ENCODE data around the gene C3orf22.
A peak's percentile ranks its signal among the peaks of the same experiment; 100 is the strongest.

The C3orf22 gene

GRCh38 chr3:126540951-126541627, 17.6 kb downstream of the C3orf22 start:
- Histone ChIP-seq H3K27me3 (ENCODE audit: control insufficient read depth, insufficient read depth, low read length) (no peaks in the 10 kb centered on the region), H3K4me3 (ENCODE audit: low read depth, low read length) (no peak overlapping the region), H3K9ac (no peak overlapping the region), H2AFZ (no peak overlapping the region), H3K27ac (no peak overlapping the region), H3K36me3 (ENCODE audit: control insufficient read depth, insufficient read depth, low read length) (no peaks in the 10 kb centered on the region), H3K79me2 (no peaks in the 10 kb centered on the region), H3K4me2 (ENCODE audit: low read length) (peak overlapping the region; percentile 41), H3K9me3 (ENCODE audit: control insufficient read depth, low read length) (no peaks in the 10 kb centered on the region), H3K4me1 (peaks cover 10% of the 10 kb centered on the region)
- TF ChIP-seq, protein P1, sequence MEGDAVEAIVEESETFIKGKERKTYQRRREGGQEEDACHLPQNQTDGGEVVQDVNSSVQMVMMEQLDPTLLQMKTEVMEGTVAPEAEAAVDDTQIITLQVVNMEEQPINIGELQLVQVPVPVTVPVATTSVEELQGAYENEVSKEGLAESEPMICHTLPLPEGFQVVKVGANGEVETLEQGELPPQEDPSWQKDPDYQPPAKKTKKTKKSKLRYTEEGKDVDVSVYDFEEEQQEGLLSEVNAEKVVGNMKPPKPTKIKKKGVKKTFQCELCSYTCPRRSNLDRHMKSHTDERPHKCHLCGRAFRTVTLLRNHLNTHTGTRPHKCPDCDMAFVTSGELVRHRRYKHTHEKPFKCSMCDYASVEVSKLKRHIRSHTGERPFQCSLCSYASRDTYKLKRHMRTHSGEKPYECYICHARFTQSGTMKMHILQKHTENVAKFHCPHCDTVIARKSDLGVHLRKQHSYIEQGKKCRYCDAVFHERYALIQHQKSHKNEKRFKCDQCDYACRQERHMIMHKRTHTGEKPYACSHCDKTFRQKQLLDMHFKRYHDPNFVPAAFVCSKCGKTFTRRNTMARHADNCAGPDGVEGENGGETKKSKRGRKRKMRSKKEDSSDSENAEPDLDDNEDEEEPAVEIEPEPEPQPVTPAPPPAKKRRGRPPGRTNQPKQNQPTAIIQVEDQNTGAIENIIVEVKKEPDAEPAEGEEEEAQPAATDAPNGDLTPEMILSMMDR (IDR thresholded peaks at IDR 0.05), result no peak

GRCh38 chr3:126540342-126540849, 18.3 kb downstream of the C3orf22 start:
- TF ChIP-seq, protein P1 (IDR thresholded peaks at IDR 0.05), result no peak
- H2AFZ ChIP-seq, result no peak overlapping the region
- peaks cover 10% of the 10 kb centered on the region for H3K4me1 ChIP-seq
- H3K79me2 ChIP-seq, result no peaks in the 10 kb centered on the region
- H3K9ac ChIP-seq, result no peak overlapping the region
- H3K9me3 ChIP-seq (ENCODE audit: control insufficient read depth, low read length), result no peaks in the 10 kb centered on the region
- no peaks in the 10 kb centered on the region for H3K36me3 ChIP-seq (ENCODE audit: control insufficient read depth, insufficient read depth, low read length)
- no peak overlapping the region for H3K4me3 ChIP-seq (ENCODE audit: low read depth, low read length)
- no peak overlapping the region for H3K27ac ChIP-seq
- no peaks in the 10 kb centered on the region for H3K27me3 ChIP-seq (ENCODE audit: control insufficient read depth, insufficient read depth, low read length)
- H3K4me2 ChIP-seq (ENCODE audit: low read length), result peak overlapping the region; percentile 41

DNA sequence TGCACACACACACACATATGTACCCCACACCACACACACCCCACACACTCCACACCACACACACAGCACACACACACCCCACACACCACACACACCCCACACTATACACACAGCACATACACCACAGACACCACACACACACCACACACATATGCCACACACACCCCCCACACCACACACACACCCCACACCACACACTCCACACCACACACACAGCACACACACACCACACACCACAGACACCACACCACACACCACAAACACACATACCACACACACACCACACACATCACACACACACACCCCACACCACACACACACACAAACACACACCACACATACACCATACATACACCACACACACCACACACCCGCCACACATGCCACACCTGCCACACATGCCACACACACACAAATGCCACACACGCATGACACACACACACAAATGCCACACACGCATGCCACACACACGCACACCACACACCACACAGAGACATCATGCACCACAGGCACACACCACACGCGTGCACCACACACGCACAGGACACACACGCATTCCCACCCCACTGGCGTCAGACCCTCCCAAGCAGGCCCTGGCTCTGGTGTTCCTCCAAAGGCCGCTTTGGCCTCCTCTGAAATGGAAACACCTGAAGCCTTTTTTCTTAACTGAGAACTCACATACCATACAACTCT, 19.0 kb downstream of the C3orf22 start:
- H2AFZ ChIP-seq, result no peak overlapping the region
- no peak overlapping the region for H3K27ac ChIP-seq
- no peaks in the 10 kb centered on the region for H3K36me3 ChIP-seq (ENCODE audit: control insufficient read depth, insufficient read depth, low read length)
- TF ChIP-seq, protein P1 (IDR thresholded peaks at IDR 0.05), result no peak
- no peaks in the 10 kb centered on the region for H3K27me3 ChIP-seq (ENCODE audit: control insufficient read depth, insufficient read depth, low read length)
- no peaks in the 10 kb centered on the region for H3K79me2 ChIP-seq
- no peak overlapping the region for H3K9ac ChIP-seq
- H3K4me1 ChIP-seq, result peaks cover 10% of the 10 kb centered on the region
- H3K4me3 ChIP-seq (ENCODE audit: low read depth, low read length), result no peak overlapping the region
- no peaks in the 10 kb centered on the region for H3K9me3 ChIP-seq (ENCODE audit: control insufficient read depth, low read length)
- H3K4me2 ChIP-seq (ENCODE audit: low read length), result no peak overlapping the region

GRCh38 chr3:126538966-126539365, 19.8 kb downstream of the C3orf22 start:
- H3K79me2 ChIP-seq, result no peaks in the 10 kb centered on the region
- H3K4me2 ChIP-seq (ENCODE audit: low read length), result no peak overlapping the region
- no peak overlapping the region for H3K4me3 ChIP-seq (ENCODE audit: low read depth, low read length)
- H3K4me1 ChIP-seq, result peaks cover 10% of the 10 kb centered on the region
- H3K27me3 ChIP-seq (ENCODE audit: control insufficient read depth, insufficient read depth, low read length), result no peaks in the 10 kb centered on the region
- no peak overlapping the region for H3K9ac ChIP-seq
- H3K27ac ChIP-seq, result no peak overlapping the region
- no peak overlapping the region for H2AFZ ChIP-seq
- H3K9me3 ChIP-seq (ENCODE audit: control insufficient read depth, low read length), result no peaks in the 10 kb centered on the region
- no peaks in the 10 kb centered on the region for H3K36me3 ChIP-seq (ENCODE audit: control insufficient read depth, insufficient read depth, low read length)
- TF ChIP-seq, protein P1 (IDR thresholded peaks at IDR 0.05), result no peak
